ENCODE data around the gene VASH2.

GRCh38 chr1:212920896-212921295 lies 29.4 kb upstream of the VASH2 start:
- TF ChIP-seq CTCF (IDR thresholded peaks at IDR 0.05; ENCODE audit: insufficient read depth, low read length, poor library complexity, severe bottlenecking) = no peak
- TF ChIP-seq EZH2phosphoT487 (conservative IDR thresholded peaks at IDR 0.05; ENCODE audit: low read length) = no peak
